Endodermal cell (in vitro differentiated cells): ENCODE results near the gene EML4. TPM values are rescaled to one million over a fixed set of nuclear protein-coding genes. Genes with fewer than 3 reads are reported as not detected.
A peak's percentile ranks its signal among the peaks of the same experiment; 100 is the strongest.

Experiments
- DNase-seq: peaks from one replicate; pipeline ENCODE4 v3.0.0-alpha.2; 2017
- H3K27ac ChIP-seq: 2 replicates; pipeline ENCODE4 v1.5.1; 2013; ENCODE audit warnings: mild to moderate bottlenecking, low read depth, low read length, moderate library complexity
- H3K27me3 ChIP-seq: 2 replicates; pipeline ENCODE4 v1.6.1; 2013; ENCODE audit warnings: mild to moderate bottlenecking, low read length, moderate library complexity; ENCODE audit not compliant: insufficient read depth, control insufficient read depth, poor library complexity, severe bottlenecking
- H3K36me3 ChIP-seq: 2 replicates; pipeline ENCODE4 v1.7.0; 2013; ENCODE audit warnings: mild to moderate bottlenecking, low read length, moderate library complexity; ENCODE audit not compliant: control insufficient read depth, insufficient read depth
- H3K4me1 ChIP-seq: one replicate; pipeline ENCODE4 v1.7.0; 2013; ENCODE audit warnings: low read length; ENCODE audit not compliant: control insufficient read depth, insufficient read depth
- H3K4me3 ChIP-seq: 2 replicates; pipeline ENCODE4 v1.5.1; 2013; ENCODE audit warnings: mild to moderate bottlenecking, low read length, moderate library complexity
- H3K9ac ChIP-seq: 2 replicates; pipeline ENCODE4 v1.6.1; 2013; ENCODE audit warnings: mild to moderate bottlenecking, low read length, moderate library complexity; ENCODE audit not compliant: poor library complexity, severe bottlenecking; ENCODE audit errors: extremely low read depth
- H3K9me3 ChIP-seq: 2 replicates; pipeline ENCODE4 v1.6.1; 2013; ENCODE audit warnings: mild to moderate bottlenecking, low read length, moderate library complexity; ENCODE audit not compliant: control insufficient read depth
- H3K27ac Mint-ChIP-seq: 2 replicates; pipeline ENCODE4 v1.8.0; 2020; ENCODE audit warnings: mixed read lengths
- H3K27me3 Mint-ChIP-seq: 2 replicates; pipeline ENCODE4 v1.8.0; 2021; ENCODE audit warnings: mild to moderate bottlenecking, mixed read lengths; ENCODE audit not compliant: insufficient read depth
- H3K36me3 Mint-ChIP-seq: 2 replicates; pipeline ENCODE4 v1.8.0; 2020; ENCODE audit warnings: low read depth, mixed read lengths
- H3K4me1 Mint-ChIP-seq: 2 replicates; pipeline ENCODE4 v1.8.0; 2020; ENCODE audit warnings: mixed read lengths
- H3K4me3 Mint-ChIP-seq: 2 replicates; pipeline ENCODE4 v1.8.0; 2020; ENCODE audit warnings: mild to moderate bottlenecking, moderate library complexity, mixed read lengths
- H3K9me3 Mint-ChIP-seq: 2 replicates; pipeline ENCODE4 v1.8.0; 2020; ENCODE audit warnings: mild to moderate bottlenecking, mixed read lengths
- WGBS, 2 experiments: methylation state at CpG; one replicate each; pipeline versions ENCODE4 v1.1.5 to v1.1.7; 2013; ENCODE audit warnings: missing lambda C conversion rate in 2 of 2, mixed read lengths in 1 of 2; ENCODE audit not compliant: insufficient coverage in 1 of 2, insufficient read length in 1 of 2; 5-methylcytosine and 5-hydroxymethylcytosine counted together
- total RNA-seq, 2 donors: library from RNA; stranded (reverse); fragmentation: NEBNext Ultra II Directional in 1 of 2; extraction: Animal tissue kit (Norgen Biotek cat#: 25700) in 1 of 2; gene quantifications; 2 replicates in 1 of 2; 3 replicates in 1 of 2; pipeline ENCODE4 v1.2.1, GENCODE V29; 2021
- TF ChIP-seq, protein P1 (sequence below): fragments of 200-600 bp; sonication (generic); conservative IDR thresholded peaks from 2 replicates; pipeline ENCODE4 v1.5.0; 2021; ENCODE audit warnings: antibody characterized with exemption, mild to moderate bottlenecking

EML4 gene
- total RNA-seq, 2 donors from 2014 or later = 84.6 to 90.9 TPM

GRCh38 chr2:42196070-42196402 is 26.9 kb downstream of the EML4 start:
- WGBS, 2 experiments = 86 to 100% methylated on average over 1 of the region's 2 CpGs
- no peaks in the 10 kb centered on the region for H3K27me3 ChIP-seq
- H3K4me3 ChIP-seq = no peak overlapping the region
- H3K4me3 Mint-ChIP-seq = no peak overlapping the region
- H3K27me3 Mint-ChIP-seq = no peaks in the 10 kb centered on the region
- no peak overlapping the region for H3K27ac ChIP-seq
- H3K4me1 ChIP-seq = peaks cover 10% of the 10 kb centered on the region
- H3K9me3 Mint-ChIP-seq = peaks cover 2% of the 10 kb centered on the region
- peak overlapping the region; percentile 78 for H3K9ac ChIP-seq
- peak overlapping the region; percentile 96 for H3K27ac Mint-ChIP-seq
- no peak for DNase-seq
- H3K36me3 ChIP-seq = peaks cover 6% of the 10 kb centered on the region
- peaks cover 17% of the 10 kb centered on the region for H3K36me3 Mint-ChIP-seq
- H3K4me1 Mint-ChIP-seq = peaks cover 49% of the 10 kb centered on the region
- TF ChIP-seq, protein P1, sequence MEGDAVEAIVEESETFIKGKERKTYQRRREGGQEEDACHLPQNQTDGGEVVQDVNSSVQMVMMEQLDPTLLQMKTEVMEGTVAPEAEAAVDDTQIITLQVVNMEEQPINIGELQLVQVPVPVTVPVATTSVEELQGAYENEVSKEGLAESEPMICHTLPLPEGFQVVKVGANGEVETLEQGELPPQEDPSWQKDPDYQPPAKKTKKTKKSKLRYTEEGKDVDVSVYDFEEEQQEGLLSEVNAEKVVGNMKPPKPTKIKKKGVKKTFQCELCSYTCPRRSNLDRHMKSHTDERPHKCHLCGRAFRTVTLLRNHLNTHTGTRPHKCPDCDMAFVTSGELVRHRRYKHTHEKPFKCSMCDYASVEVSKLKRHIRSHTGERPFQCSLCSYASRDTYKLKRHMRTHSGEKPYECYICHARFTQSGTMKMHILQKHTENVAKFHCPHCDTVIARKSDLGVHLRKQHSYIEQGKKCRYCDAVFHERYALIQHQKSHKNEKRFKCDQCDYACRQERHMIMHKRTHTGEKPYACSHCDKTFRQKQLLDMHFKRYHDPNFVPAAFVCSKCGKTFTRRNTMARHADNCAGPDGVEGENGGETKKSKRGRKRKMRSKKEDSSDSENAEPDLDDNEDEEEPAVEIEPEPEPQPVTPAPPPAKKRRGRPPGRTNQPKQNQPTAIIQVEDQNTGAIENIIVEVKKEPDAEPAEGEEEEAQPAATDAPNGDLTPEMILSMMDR = no peak
- H3K9me3 ChIP-seq = peaks cover 14% of the 10 kb centered on the region

- Mint-ChIP-seq H3K27ac (peak overlapping the region; percentile 96), H3K36me3 (peaks cover 17% of the 10 kb centered on the region), H3K4me1 (peaks cover 45% of the 10 kb centered on the region), H3K27me3 (no peaks in the 10 kb centered on the region), H3K4me3 (peak overlapping the region; percentile 29), H3K9me3 (peaks cover 2% of the 10 kb centered on the region)
- peak; percentile 82 for DNase-seq
- Histone ChIP-seq H3K4me3 (peak overlapping the region; percentile 19), H3K36me3 (peaks cover 6% of the 10 kb centered on the region), H3K4me1 (peaks cover 10% of the 10 kb centered on the region), H3K27ac (peak overlapping the region; percentile 27), H3K9me3 (peaks cover 14% of the 10 kb centered on the region), H3K27me3 (no peaks in the 10 kb centered on the region), H3K9ac (peak overlapping the region; percentile 78)
- TF ChIP-seq, protein P1 = peak; percentile 89
- WGBS, 2 experiments = 75 to 85% methylated on average over 3 to 8 of the region's 9 CpGs
Measured at GRCh38 chr2:42196403-42197267, 27.5 kb downstream of the EML4 start.

- H3K4me1 Mint-ChIP-seq = peaks cover 40% of the 10 kb centered on the region
- WGBS, 2 experiments = 42% methylated on average over 1 of the region's 1 CpG; no CpG with 5 or more reads in 1 of the 2 experiments
- peaks cover 6% of the 10 kb centered on the region for H3K36me3 ChIP-seq
- TF ChIP-seq, protein P1 = no peak
- H3K9me3 Mint-ChIP-seq = peaks cover 2% of the 10 kb centered on the region
- H3K9ac ChIP-seq = no peak overlapping the region
- peak overlapping the region; percentile 8 for H3K27ac Mint-ChIP-seq
- no peak overlapping the region for H3K4me3 Mint-ChIP-seq
- H3K9me3 ChIP-seq = peaks cover 14% of the 10 kb centered on the region
- peak overlapping the region; percentile 55 for H3K4me3 ChIP-seq
- H3K27ac ChIP-seq = no peak overlapping the region
- peaks cover 10% of the 10 kb centered on the region for H3K4me1 ChIP-seq
- H3K27me3 Mint-ChIP-seq = no peaks in the 10 kb centered on the region
- H3K36me3 Mint-ChIP-seq = peaks cover 15% of the 10 kb centered on the region
- no peaks in the 10 kb centered on the region for H3K27me3 ChIP-seq
- DNase-seq = no peak
Measured at GRCh38 chr2:42197792-42198191, 28.6 kb downstream of the EML4 start.
